GM12872 (cell line): Measurements from ENCODE around the gene KLF9.

Experiments used
- TF ChIP-seq, protein P1 (sequence below): IDR thresholded peaks from 3 replicates; pipeline ENCODE4 v1.5.1; 2011; ENCODE audit warnings: low read depth, mild to moderate bottlenecking, low read length, moderate library complexity; ENCODE audit not compliant: insufficient read depth

Gene KLF9

GRCh38 chr9:70374962-70375618, 39.4 kb downstream of the KLF9 start:
- TF ChIP-seq, protein P1, sequence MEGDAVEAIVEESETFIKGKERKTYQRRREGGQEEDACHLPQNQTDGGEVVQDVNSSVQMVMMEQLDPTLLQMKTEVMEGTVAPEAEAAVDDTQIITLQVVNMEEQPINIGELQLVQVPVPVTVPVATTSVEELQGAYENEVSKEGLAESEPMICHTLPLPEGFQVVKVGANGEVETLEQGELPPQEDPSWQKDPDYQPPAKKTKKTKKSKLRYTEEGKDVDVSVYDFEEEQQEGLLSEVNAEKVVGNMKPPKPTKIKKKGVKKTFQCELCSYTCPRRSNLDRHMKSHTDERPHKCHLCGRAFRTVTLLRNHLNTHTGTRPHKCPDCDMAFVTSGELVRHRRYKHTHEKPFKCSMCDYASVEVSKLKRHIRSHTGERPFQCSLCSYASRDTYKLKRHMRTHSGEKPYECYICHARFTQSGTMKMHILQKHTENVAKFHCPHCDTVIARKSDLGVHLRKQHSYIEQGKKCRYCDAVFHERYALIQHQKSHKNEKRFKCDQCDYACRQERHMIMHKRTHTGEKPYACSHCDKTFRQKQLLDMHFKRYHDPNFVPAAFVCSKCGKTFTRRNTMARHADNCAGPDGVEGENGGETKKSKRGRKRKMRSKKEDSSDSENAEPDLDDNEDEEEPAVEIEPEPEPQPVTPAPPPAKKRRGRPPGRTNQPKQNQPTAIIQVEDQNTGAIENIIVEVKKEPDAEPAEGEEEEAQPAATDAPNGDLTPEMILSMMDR, result no peak

DNA sequence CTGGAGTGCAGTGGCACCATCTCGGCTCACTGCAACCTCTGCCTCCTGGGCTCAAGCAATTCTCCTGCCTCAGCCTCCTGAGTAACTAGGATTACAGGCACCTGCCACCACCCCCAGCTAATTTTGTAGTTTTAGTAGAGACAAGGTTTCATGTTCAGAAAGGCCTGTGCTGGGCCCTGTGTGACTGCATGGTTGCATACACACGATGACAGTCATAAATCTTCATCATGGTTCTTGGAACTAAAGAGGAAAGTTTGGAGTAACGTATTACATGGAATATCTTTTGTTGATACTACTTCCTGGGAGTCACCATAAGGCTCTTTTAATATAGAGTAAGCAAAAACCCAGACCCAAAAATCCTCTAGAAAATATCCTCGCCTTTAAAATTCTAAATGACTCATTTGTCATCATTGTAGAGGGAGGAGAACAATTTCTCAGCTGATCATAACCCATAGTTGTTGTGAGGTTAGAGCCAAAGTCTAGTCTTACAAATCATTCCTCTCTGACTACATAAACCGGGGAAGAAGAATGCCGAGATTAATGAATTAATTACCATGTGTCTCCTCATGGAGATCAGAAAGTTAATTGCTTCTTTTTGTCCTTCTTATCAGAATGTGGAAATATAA, 47.0 kb downstream of the KLF9 start:
- TF ChIP-seq, protein P1, result no peak

DNA sequence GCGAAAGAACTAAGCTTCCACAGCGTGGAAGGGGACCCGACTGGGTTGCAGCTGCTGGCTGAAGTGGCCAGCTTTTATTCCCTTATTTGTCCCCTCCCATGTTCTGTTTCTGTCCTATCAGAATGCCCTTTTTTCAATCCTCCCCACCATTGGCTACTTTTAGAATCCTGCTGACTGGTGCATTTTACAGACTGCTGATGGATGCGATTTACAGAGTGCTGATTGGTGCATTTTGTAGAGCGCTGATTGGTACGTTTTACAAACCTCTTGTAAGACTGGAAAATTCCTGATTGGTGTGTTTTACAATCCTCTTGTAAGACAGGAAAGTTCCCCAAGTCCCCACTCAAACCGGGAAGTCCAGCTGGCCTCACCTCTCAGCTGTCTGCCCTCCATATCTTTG, 50.7 kb downstream of the KLF9 start:
- TF ChIP-seq, protein P1, result no peak

- TF ChIP-seq, protein P1, result no peak
Observed at GRCh38 chr9:70362952-70363351, 51.5 kb downstream of the KLF9 start.

DNA sequence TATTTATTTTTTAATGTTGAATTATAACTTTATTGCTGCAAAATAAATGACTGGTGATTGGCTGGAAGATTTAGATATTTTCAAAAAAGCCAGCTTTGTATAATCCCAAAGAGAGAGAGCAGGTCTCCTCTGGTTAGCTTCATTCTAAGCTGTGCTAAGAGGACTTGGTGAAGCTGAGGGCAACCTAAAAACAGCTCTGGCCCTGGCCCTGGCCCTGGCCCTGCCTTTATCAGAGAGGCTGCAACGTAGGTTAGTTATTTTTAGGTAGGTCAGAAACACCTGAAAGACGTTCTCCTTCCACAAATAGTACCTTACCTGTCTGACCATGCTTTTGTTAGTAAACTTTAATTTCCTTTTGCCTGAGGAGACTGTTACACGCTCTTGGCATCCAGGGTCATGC, 58.7 kb downstream of the KLF9 start:
- TF ChIP-seq, protein P1, result no peak

- TF ChIP-seq, protein P1, result peak; percentile 43; the same call in 2 of the 3 replicates
Observed at GRCh38 chr9:70352802-70353201, 61.7 kb downstream of the KLF9 start.

DNA sequence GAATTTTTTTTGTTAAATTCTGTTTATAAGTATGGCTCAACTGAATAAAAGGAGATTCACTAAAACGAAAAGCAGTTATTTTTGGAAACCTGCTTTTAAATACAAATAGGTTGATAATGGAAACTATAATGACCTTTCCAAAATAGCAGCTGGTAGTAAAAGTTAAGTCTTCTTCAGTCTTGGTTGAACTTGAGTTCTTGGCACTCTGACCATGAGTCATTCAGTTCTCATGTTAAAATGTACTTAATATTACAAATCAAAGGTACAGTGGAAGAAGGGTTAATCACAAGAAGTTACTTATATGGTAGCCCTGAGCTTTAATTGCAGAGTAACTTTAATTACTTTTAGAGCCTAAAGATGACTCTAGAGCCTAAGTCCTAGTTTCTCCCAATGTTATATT, 62.1 kb downstream of the KLF9 start:
- TF ChIP-seq, protein P1, result no peak
